ENCODE data around the gene MYO1F.

- TF ChIP-seq CTCF (IDR thresholded peaks at IDR 0.05), result no peak
- TF ChIP-seq POLR2A (IDR thresholded peaks at IDR 0.05), result no peak
Observed at GRCh38 chr19:8552810-8553209, 24.4 kb downstream of the MYO1F start.
